ENCODE data around the gene PRKD3. TPM values are rescaled to one million over a fixed set of nuclear protein-coding genes. Genes with fewer than 3 reads are reported as not detected.

Gene PRKD3
- total RNA-seq, 4 donors from 2014 or later = 31.8 to 47.3 (median 36.3) TPM

DNA sequence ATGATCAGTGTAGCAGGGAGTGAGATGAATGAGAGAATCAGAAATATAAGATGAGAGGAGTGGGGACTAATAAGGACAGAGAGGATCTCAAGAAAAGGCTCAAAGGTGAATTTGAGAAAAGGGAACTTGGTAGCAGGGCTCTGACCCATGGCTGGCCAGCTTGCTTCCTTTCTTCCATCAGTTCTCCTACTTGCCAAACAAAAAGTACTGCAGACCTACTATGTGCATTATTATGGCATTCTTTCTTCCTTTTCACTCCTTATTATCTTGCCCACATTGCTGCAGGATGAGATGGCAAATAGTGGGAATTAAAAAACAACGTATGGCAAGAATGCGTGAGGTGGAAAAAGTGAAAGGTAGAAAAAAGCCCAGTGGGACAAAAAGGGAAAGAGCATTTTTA, 33.0 kb downstream of the PRKD3 start:
- Histone ChIP-seq H3K27ac (replicated peaks in 1 of 4) (no peak overlapping the region), H3K27me3 (no peaks in the 10 kb centered on the region), H3K4me3 (no peak overlapping the region), H3K36me3 (peaks cover 0 to 60% (median 23%) of the 10 kb centered on the region in 4 donors), H3K4me1 (no peaks in the 10 kb centered on the region), H3K9me3 (no peaks in the 10 kb centered on the region)
- 92% methylated on average over 2 of the region's 2 CpGs for WGBS
- DNase-seq (ENCODE audit: extremely low spot score) = no peak
- intact Hi-C loops (cut with DNase I) = no loop called here
- TF ChIP-seq EP300 (IDR thresholded peaks at IDR 0.05) = no peak
- TF ChIP-seq, protein P1, sequence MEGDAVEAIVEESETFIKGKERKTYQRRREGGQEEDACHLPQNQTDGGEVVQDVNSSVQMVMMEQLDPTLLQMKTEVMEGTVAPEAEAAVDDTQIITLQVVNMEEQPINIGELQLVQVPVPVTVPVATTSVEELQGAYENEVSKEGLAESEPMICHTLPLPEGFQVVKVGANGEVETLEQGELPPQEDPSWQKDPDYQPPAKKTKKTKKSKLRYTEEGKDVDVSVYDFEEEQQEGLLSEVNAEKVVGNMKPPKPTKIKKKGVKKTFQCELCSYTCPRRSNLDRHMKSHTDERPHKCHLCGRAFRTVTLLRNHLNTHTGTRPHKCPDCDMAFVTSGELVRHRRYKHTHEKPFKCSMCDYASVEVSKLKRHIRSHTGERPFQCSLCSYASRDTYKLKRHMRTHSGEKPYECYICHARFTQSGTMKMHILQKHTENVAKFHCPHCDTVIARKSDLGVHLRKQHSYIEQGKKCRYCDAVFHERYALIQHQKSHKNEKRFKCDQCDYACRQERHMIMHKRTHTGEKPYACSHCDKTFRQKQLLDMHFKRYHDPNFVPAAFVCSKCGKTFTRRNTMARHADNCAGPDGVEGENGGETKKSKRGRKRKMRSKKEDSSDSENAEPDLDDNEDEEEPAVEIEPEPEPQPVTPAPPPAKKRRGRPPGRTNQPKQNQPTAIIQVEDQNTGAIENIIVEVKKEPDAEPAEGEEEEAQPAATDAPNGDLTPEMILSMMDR (IDR thresholded peaks at IDR 0.05) = no peak
- no peak for TF ChIP-seq POLR2AphosphoS5 (IDR thresholded peaks at IDR 0.05)
- TF ChIP-seq POLR2A (IDR thresholded peaks at IDR 0.05; ENCODE audit: low read depth) = no peak

DNA sequence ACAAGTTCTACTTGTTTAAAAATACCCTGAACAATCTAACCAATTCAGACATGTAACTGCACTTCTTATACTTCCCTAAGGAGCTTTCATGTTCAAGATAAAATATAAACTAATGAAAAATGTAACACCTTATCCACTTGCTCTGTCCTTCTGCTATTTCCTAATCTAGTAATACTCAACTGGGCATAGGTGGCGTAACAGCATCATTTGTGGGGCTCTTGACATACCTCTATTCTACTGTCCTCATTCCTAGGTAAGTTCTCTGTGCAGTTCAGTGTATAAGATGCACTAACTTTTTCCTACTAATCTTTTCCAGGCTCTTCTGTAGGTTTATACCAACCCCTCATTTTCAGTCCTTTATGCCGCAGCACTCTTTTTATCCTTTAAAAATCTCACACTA, 36.7 kb downstream of the PRKD3 start:
- Histone ChIP-seq H3K27ac (replicated peaks in 1 of 4) (no peak overlapping the region), H3K36me3 (peaks cover 0 to 76% (median 33%) of the 10 kb centered on the region in 4 donors), H3K4me1 (peaks cover 0 to 9% (median 0%) of the 10 kb centered on the region in 4 donors), H3K9me3 (no peaks in the 10 kb centered on the region), H3K27me3 (no peaks in the 10 kb centered on the region), H3K4me3 (no peak overlapping the region)
- TF ChIP-seq POLR2A (IDR thresholded peaks at IDR 0.05; ENCODE audit: low read depth) = no peak
- TF ChIP-seq, protein P1 (IDR thresholded peaks at IDR 0.05) = no peak
- TF ChIP-seq EP300 (IDR thresholded peaks at IDR 0.05) = no peak
- TF ChIP-seq POLR2AphosphoS5 (IDR thresholded peaks at IDR 0.05) = no peak
- WGBS = 89% methylated on average over 2 of the region's 2 CpGs
- no peak for DNase-seq (ENCODE audit: extremely low spot score)
- intact Hi-C loops (cut with DNase I) = no loop called here

- Histone ChIP-seq H3K9me3 (no peaks in the 10 kb centered on the region), H3K4me1 (peaks cover 0 to 11% (median 0%) of the 10 kb centered on the region in 4 donors), H3K4me3 (no peak overlapping the region), H3K27me3 (no peaks in the 10 kb centered on the region), H3K36me3 (peaks cover 0 to 74% (median 42%) of the 10 kb centered on the region in 4 donors), H3K27ac (replicated peaks in 1 of 4) (no peak overlapping the region)
- intact Hi-C loops (cut with DNase I) = no loop called here
- DNase-seq (ENCODE audit: extremely low spot score) = no peak
- TF ChIP-seq POLR2A (IDR thresholded peaks at IDR 0.05; ENCODE audit: low read depth) (no peak), POLR2AphosphoS5 (IDR thresholded peaks at IDR 0.05) (no peak)
Observed at GRCh38 chr2:37284381-37284780, 40.3 kb downstream of the PRKD3 start.

- no peaks in the 10 kb centered on the region for H3K27me3 ChIP-seq
- peaks cover 0 to 11% (median 0%) of the 10 kb centered on the region in 4 donors for H3K4me1 ChIP-seq
- no peak overlapping the region for H3K4me3 ChIP-seq
- WGBS = 100% methylated on average over 2 of the region's 2 CpGs
- intact Hi-C loops (cut with DNase I) = no loop called here
- peaks cover 5 to 74% (median 40%) of the 10 kb centered on the region in 4 donors for H3K36me3 ChIP-seq
- no peak overlapping the region for H3K27ac ChIP-seq (replicated peaks in 1 of 4)
- no peak for TF ChIP-seq POLR2A (IDR thresholded peaks at IDR 0.05; ENCODE audit: low read depth)
- no peaks in the 10 kb centered on the region for H3K9me3 ChIP-seq
- DNase-seq (ENCODE audit: extremely low spot score) = no peak
Observed at GRCh38 chr2:37283207-37283606, 41.4 kb downstream of the PRKD3 start.

- Histone ChIP-seq H3K27ac (replicated peaks in 1 of 4) (no peak overlapping the region), H3K9me3 (no peaks in the 10 kb centered on the region), H3K4me3 (no peak overlapping the region), H3K4me1 (peaks cover 0 to 11% (median 0%) of the 10 kb centered on the region in 4 donors), H3K36me3 (peaks cover 5 to 74% (median 38%) of the 10 kb centered on the region in 4 donors), H3K27me3 (no peaks in the 10 kb centered on the region)
- intact Hi-C loops (cut with DNase I) = no loop called here
- DNase-seq (ENCODE audit: extremely low spot score) = no peak
- WGBS = 91% methylated on average over 2 of the region's 2 CpGs
- no peak for TF ChIP-seq POLR2A (IDR thresholded peaks at IDR 0.05; ENCODE audit: low read depth)
- no peak for TF ChIP-seq POLR2AphosphoS5 (IDR thresholded peaks at IDR 0.05)
Observed at GRCh38 chr2:37282746-37283145, 41.9 kb downstream of the PRKD3 start.

- TF ChIP-seq POLR2A (IDR thresholded peaks at IDR 0.05; ENCODE audit: low read depth) (no peak), EP300 (IDR thresholded peaks at IDR 0.05) (no peak), POLR2AphosphoS5 (IDR thresholded peaks at IDR 0.05) (no peak)
- TF ChIP-seq, protein P1 (IDR thresholded peaks at IDR 0.05) = no peak
- peaks cover 5 to 75% (median 39%) of the 10 kb centered on the region in 4 donors for H3K36me3 ChIP-seq
- no peak overlapping the region for H3K27ac ChIP-seq (replicated peaks in 1 of 4)
- H3K4me1 ChIP-seq = peaks cover 0 to 11% (median 0%) of the 10 kb centered on the region in 4 donors
- intact Hi-C loops (cut with DNase I) = no loop called here
- no peaks in the 10 kb centered on the region for H3K9me3 ChIP-seq
- H3K4me3 ChIP-seq = no peak overlapping the region
- no peak for DNase-seq (ENCODE audit: extremely low spot score)
- H3K27me3 ChIP-seq = no peaks in the 10 kb centered on the region
- WGBS = 100% methylated on average over 1 of the region's 1 CpG
Observed at GRCh38 chr2:37281916-37282315, 42.7 kb downstream of the PRKD3 start.

Data from esophagus muscularis mucosa (tissue), 4 donors.